ENCODE results near the gene ATP8A1. TPM values are rescaled to one million over a fixed set of nuclear protein-coding genes. Genes with fewer than 3 reads are reported as not detected.

Gene ATP8A1
- total and polyA plus RNA-seq, 2 of the 4 experiments (the other 2 are of a cell fraction): 0.12 to 0.36 TPM

- ChIA-PET POLR2A (ENCODE audit: unreplicated experiment) (no interaction called here), CTCF (no interaction called here)
- H2BK120ac ChIP-seq (ENCODE audit: low read depth, low read length): no peak overlapping the region
- H3K79me1 ChIP-seq (ENCODE audit: low read depth in 1 of 2, low read length in 2 of 2): no peaks in the 10 kb centered on the region
- in situ Hi-C loops (cut with MboI; ENCODE audit: low sequenced_read_pairs): no loop called here
- TF ChIP-seq USF2 (IDR thresholded peaks at IDR 0.05; ENCODE audit: low read depth, low read length) (no peak), CTCF (conservative IDR thresholded peaks at IDR 0.05; ENCODE audit: low read depth, low read length) (no peak), BHLHE40 (IDR thresholded peaks at IDR 0.05; ENCODE audit: low read depth, low read length) (no peak), MXI1 (IDR thresholded peaks at IDR 0.05; ENCODE audit: borderline replicate concordance, low read depth, low read length) (no peak), MAFK (IDR thresholded peaks at IDR 0.05; ENCODE audit: low read depth, low read length) (no peak), FOS (IDR thresholded peaks at IDR 0.05; ENCODE audit: low read depth, low read length) (no peak), SMC3 (IDR thresholded peaks at IDR 0.05; ENCODE audit: low read depth, low read length) (no peak), RCOR1 (IDR thresholded peaks at IDR 0.05; ENCODE audit: insufficient replicate concordance, low read length) (no peak), RFX5 (IDR thresholded peaks at IDR 0.05; ENCODE audit: low read depth, low read length) (no peak), POLR2A (IDR thresholded peaks at IDR 0.05; ENCODE audit: low read depth, low read length) (no peak), MAZ (IDR thresholded peaks at IDR 0.05; ENCODE audit: borderline replicate concordance, low read depth, low read length) (no peak), CHD1 (IDR thresholded peaks at IDR 0.05; ENCODE audit: low read depth, low read length) (no peak), NFE2L2 (IDR thresholded peaks at IDR 0.05; ENCODE audit: low read depth, low read length) (no peak), RAD21 (IDR thresholded peaks at IDR 0.05; ENCODE audit: low read length) (no peak), CEBPB (IDR thresholded peaks at IDR 0.05; ENCODE audit: low read depth, low read length) (no peak)
- TF ChIP-seq, protein P1, sequence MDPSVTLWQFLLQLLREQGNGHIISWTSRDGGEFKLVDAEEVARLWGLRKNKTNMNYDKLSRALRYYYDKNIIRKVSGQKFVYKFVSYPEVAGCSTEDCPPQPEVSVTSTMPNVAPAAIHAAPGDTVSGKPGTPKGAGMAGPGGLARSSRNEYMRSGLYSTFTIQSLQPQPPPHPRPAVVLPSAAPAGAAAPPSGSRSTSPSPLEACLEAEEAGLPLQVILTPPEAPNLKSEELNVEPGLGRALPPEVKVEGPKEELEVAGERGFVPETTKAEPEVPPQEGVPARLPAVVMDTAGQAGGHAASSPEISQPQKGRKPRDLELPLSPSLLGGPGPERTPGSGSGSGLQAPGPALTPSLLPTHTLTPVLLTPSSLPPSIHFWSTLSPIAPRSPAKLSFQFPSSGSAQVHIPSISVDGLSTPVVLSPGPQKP (IDR thresholded peaks at IDR 0.05; ENCODE audit: borderline replicate concordance, low read depth, low read length): no peak
- H4K8ac ChIP-seq (ENCODE audit: low read depth in 2 of 2, low read length in 2 of 2): no peak overlapping the region
- no peak overlapping the region for H2AK9ac ChIP-seq (replicated peaks; ENCODE audit: low read depth, low read length, poor library complexity)
- intact Hi-C loops (cut with micrococcal nuclease): no loop called here
- dilution Hi-C loops (cut with HindIII; ENCODE audit: low sequenced_read_pairs, unreplicated experiment): no loop called here
- H3K18ac ChIP-seq (ENCODE audit: low read depth, low read length): no peak overlapping the region
- no peaks in the 10 kb centered on the region for H3K36me3 ChIP-seq (ENCODE audit: control insufficient read depth, insufficient read depth, low read length)
- no peak overlapping the region for H3K4me2 ChIP-seq (ENCODE audit: low read depth, low read length)
- H3K27ac ChIP-seq (ENCODE audit: insufficient read depth, low read length): no peak overlapping the region
- no peak overlapping the region for H2AFZ ChIP-seq (replicated peaks; ENCODE audit: low read length, poor library complexity)
- no peaks in the 10 kb centered on the region for H3K9me3 ChIP-seq (ENCODE audit: control insufficient read depth, insufficient read depth, low read length)
- no peak overlapping the region for H2BK15ac ChIP-seq (ENCODE audit: low read depth, low read length)
- H2BK20ac ChIP-seq (ENCODE audit: low read depth, low read length): no peak overlapping the region
- DNase-seq: no peak
- no peak overlapping the region for H3K14ac ChIP-seq (replicated peaks; ENCODE audit: low read depth, low read length)
- no CpG with 5 or more reads among the region's 3 CpGs for WGBS, 2 experiments (ENCODE audit: extremely low coverage in 2 of 2, insufficient read length in 1 of 2)
- H4K5ac ChIP-seq (ENCODE audit: low read depth, low read length): no peak overlapping the region
- no peak overlapping the region for H3K4ac ChIP-seq (ENCODE audit: low read depth, low read length)
- H3K9me1 ChIP-seq (ENCODE audit: insufficient read depth, low read length): no peaks in the 10 kb centered on the region
- H4K91ac ChIP-seq (ENCODE audit: insufficient read depth, low read depth, low read length): no peak overlapping the region
- no peaks in the 10 kb centered on the region for H4K20me1 ChIP-seq (ENCODE audit: insufficient read depth, low read length)
- BruUV-seq (replicated peaks): no TSS peak
- no peak overlapping the region for H2BK5ac ChIP-seq (ENCODE audit: low read depth, low read length, poor library complexity, severe bottlenecking)
- no peak overlapping the region for H3K9ac ChIP-seq (ENCODE audit: low read depth, low read length)
- H3K56ac ChIP-seq (ENCODE audit: extremely low read depth, insufficient read depth, low read length): no peak overlapping the region
- ATAC-seq (ENCODE audit: low read depth): no peak
- no peak overlapping the region for H3K23ac ChIP-seq (ENCODE audit: low read depth, low read length)
- H3K4me3 ChIP-seq (ENCODE audit: insufficient read depth, low read depth, low read length): no peak overlapping the region
- no peaks in the 10 kb centered on the region for H3K4me1 ChIP-seq (ENCODE audit: control insufficient read depth, insufficient read depth, low read length)
- no peak overlapping the region for H2AK5ac ChIP-seq (ENCODE audit: low read depth, low read length)
- H3K27me3 ChIP-seq (ENCODE audit: control insufficient read depth, insufficient read depth, low read length): no peaks in the 10 kb centered on the region
These were observed 123.9 kb downstream of the ATP8A1 start for GRCh38 chr4:42533042-42533441.

Data from IMR-90 (cell line).